HK-2 (cell line): ENCODE measurements around the gene MECP2.
A peak's percentile ranks its signal among the peaks of the same experiment; 100 is the strongest.

Experiments used
- DNase-seq: peaks from one replicate; pipeline ENCODE4 v3.0.0-alpha.2; 2018; ENCODE audit not compliant: unreplicated experiment

Gene MECP2

GRCh38 chrX:154061801-154062200 is 35.7 kb downstream of the MECP2 start:
- no peak for DNase-seq

GRCh38 chrX:154059729-154060245 is 37.7 kb downstream of the MECP2 start:
- no peak for DNase-seq

- DNase-seq, result no peak
Measured at GRCh38 chrX:154059231-154059630, 38.3 kb downstream of the MECP2 start.

GRCh38 chrX:154058214-154058997 is 39.1 kb downstream of the MECP2 start:
- DNase-seq, result no peak

- no peak for DNase-seq
Measured at GRCh38 chrX:154057791-154058190, 39.7 kb downstream of the MECP2 start.

GRCh38 chrX:154056770-154057241 is 40.7 kb downstream of the MECP2 start:
- DNase-seq, result no peak

GRCh38 chrX:154051201-154051810 is 46.2 kb downstream of the MECP2 start:
- DNase-seq, result peak; percentile 42

- no peak for DNase-seq
Measured at GRCh38 chrX:154050113-154050495, 47.4 kb downstream of the MECP2 start.

- no peak for DNase-seq
Measured at GRCh38 chrX:154049209-154050112, 48.1 kb downstream of the MECP2 start.

GRCh38 chrX:154048398-154048797 is 49.1 kb downstream of the MECP2 start:
- no peak for DNase-seq

GRCh38 chrX:154046940-154047610 is 50.4 kb downstream of the MECP2 start:
- no peak for DNase-seq

- DNase-seq, result no peak
Measured at GRCh38 chrX:154046031-154046781, 51.3 kb downstream of the MECP2 start.

GRCh38 chrX:154044091-154044490 is 53.4 kb downstream of the MECP2 start:
- no peak for DNase-seq

- DNase-seq, result no peak
Measured at GRCh38 chrX:154043003-154043763, 54.3 kb downstream of the MECP2 start.

- no peak for DNase-seq
Measured at GRCh38 chrX:154040863-154041262, 56.7 kb downstream of the MECP2 start.

GRCh38 chrX:154040307-154040756 is 57.2 kb downstream of the MECP2 start:
- DNase-seq, result no peak

GRCh38 chrX:154039577-154039976 is 57.9 kb downstream of the MECP2 start:
- no peak for DNase-seq

GRCh38 chrX:154038656-154039055 is 58.9 kb downstream of the MECP2 start:
- DNase-seq, result no peak

- DNase-seq, result no peak
Measured at GRCh38 chrX:154037754-154038153, 59.8 kb downstream of the MECP2 start.

- no peak for DNase-seq
Measured at GRCh38 chrX:154036513-154036912, 61.0 kb downstream of the MECP2 start.
